NOMO-1 treated with dmso at 0.1 percent for 144 hours (cell line): ENCODE data around the gene SSTR5.

Experiments used
- DNase-seq: peaks from one replicate; lab custom pipeline; 2025; ENCODE audit not compliant: unreplicated experiment; lab: John Stamatoyannopoulos, UW

SSTR5 gene

DNA sequence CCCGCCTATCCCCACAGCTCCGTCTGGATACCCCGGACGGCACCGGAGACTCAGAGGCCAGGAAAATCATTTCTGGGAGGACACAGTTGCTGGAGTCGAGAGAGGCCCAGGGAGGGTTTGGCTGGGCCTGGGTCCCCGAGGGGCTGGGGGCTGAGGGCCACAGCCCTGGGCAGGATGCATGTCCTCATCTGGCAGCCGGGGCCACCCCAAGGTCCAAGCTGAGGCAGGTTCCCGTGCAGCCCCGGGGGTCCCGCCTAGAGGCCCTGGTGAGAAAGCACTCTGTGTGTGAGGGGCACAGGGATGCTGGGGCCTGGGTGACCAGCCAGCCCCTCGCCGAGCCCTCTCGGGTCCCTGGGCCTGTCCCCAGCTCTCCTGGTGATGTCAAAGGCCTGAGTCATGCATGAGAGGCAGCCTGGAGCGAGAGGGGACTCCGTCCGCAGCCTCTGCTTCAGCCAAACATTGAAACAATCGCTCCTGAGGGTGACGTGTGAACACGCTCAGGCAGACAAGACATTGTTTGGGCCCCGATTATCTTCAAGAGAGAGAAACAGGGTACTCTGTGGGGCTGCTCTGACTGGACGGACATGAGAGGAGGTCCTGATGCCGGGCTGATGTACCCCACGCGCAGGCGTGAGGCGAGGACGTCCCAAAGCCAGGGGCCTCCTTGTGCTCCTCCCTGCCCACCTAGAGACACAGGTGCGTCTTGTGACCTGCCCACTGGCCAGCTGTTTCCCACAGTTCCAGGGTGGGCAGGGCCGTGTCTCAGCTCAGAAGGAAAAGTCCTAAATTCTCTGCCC, 49.3 kb downstream of the SSTR5 start:
- no peak for DNase-seq

DNA sequence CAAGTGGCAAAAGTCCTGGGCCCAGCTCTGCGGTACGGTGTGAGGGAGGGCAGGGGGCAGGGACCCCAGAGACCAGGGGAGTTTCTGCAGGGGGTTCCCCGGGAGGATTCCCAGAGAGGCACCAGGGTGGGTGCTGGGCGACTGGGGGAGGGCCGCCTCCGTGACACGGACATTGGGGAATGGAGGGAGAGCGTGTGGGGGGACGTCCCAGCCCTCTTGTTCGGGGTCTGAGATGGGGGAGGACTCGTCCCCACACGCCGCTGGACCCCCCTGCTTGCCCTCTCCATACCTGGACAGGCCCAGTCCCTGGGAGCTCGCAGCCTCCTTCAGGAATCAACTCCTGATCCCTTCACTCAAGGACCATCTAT, 49.8 kb downstream of the SSTR5 start:
- no peak for DNase-seq

DNA sequence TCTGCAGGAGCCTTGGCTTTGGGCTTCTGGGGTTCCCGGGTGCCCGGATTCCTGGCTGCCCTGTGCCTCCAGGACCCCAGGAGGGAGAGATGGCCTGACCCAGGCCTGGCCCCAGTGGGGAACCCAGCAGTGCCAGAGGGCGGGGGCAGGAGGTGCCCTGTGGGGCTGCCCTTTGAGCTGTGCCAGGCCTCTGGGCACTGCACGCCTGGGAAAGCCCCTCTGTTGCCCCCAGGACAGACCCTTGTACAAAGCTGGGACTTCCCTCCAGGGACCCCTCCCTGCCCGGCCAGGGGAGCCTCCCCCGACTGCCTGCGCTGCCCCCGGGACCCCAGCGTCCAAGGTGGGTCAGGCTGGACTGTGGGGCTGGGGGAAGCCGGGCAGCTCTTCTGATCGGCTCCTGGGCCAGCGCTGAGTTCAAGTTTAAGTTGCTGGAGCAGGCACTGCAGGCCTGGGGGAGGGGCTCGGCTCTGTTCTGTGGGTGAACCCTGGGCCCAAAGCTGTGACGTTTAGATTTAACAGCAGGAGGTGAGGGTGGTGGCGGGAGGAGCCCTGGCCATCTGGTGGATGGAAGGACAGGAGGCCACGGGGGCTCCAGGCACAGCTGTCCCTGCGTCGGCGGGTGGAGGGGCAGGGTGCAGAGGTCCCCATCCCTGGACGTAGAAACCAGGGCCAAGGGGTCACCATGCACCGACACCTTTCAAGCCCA, 51.1 kb downstream of the SSTR5 start:
- no peak for DNase-seq

DNA sequence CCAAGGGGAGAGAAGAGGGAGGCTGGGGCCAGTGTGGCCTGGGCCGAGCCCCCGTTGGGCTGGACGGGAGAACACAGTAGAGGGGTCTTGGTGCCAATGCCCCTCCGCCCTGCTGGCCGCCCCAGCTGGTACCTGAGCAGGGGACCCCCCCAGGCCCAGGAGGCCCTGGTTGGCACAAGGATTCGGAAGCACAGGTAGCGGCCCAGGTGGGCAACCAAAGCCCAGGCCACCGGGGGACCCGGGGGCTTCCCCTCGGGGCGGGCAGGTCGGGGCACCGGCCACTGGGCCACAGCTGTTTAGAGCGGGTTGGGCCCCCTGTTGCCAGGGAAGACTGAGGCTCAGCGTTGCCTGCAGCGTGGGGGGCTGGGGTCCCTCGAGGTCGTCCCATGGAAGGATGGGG, 51.7 kb downstream of the SSTR5 start:
- DNase-seq: no peak

GRCh38 chr16:1124795-1125194, 52.2 kb downstream of the SSTR5 start:
- no peak for DNase-seq

DNA sequence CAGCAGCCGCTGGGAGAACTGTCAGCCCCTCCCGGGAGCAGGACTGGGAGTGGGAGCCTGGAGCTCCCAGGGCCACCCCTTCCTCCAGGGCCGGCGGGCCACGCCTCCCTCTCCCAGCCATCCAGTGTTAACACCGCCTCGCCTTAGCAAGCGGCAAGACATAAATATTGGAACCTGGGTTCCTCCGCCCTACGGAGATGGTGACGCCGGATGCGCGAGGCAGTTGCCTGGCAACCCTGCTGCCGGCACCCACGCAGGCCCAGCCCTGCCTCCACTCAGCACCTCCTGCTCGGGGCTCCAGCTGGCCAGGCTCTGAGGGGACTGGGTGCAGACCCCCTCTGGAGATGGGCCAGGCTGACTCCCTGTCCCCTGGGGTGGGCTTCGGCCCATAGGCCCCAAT, 52.9 kb downstream of the SSTR5 start:
- DNase-seq: no peak

- no peak for DNase-seq
Observed at GRCh38 chr16:1126044-1126443, 53.5 kb downstream of the SSTR5 start.

- no peak for DNase-seq
Observed at GRCh38 chr16:1126586-1126985, 54.0 kb downstream of the SSTR5 start.

- no peak for DNase-seq
Observed at GRCh38 chr16:1127101-1127500, 54.6 kb downstream of the SSTR5 start.

- DNase-seq: no peak
Observed at GRCh38 chr16:1127971-1128715, 55.6 kb downstream of the SSTR5 start.

- no peak for DNase-seq
Observed at GRCh38 chr16:1129106-1129960, 56.8 kb downstream of the SSTR5 start.

DNA sequence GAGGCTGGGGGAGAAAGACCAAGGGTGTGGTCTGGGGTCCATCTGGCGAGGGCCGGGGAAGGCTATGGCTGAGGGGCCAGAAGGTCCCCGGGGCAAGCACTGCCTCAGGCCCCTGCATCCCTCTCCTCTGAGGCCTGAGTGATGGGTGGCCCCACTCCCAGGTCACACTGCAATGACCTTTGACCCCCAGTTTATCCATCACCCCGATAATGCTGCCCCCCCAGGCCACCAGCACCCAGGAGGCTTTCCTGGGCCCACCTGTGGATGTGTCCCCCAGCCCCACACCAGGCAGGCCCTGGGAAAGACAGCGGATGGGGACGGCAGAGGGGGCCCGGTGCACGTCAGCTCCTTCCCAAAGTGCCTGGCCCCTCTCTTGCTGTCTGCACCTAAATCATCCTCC, 57.8 kb downstream of the SSTR5 start:
- DNase-seq: no peak
